NB4 (cell line): Measurements from ENCODE around the gene HTR7.

ENCODE experiments used
- TF ChIP-seq, protein P1 (sequence below): IDR thresholded peaks from one replicate; pipeline ENCODE4 v1.5.1; 2012; ENCODE audit warnings: low read depth, low read length
- TF ChIP-seq, protein P2 (sequence below): IDR thresholded peaks from 2 replicates; pipeline ENCODE4 v1.6.1; 2011; ENCODE audit warnings: low read depth, low read length

DNA sequence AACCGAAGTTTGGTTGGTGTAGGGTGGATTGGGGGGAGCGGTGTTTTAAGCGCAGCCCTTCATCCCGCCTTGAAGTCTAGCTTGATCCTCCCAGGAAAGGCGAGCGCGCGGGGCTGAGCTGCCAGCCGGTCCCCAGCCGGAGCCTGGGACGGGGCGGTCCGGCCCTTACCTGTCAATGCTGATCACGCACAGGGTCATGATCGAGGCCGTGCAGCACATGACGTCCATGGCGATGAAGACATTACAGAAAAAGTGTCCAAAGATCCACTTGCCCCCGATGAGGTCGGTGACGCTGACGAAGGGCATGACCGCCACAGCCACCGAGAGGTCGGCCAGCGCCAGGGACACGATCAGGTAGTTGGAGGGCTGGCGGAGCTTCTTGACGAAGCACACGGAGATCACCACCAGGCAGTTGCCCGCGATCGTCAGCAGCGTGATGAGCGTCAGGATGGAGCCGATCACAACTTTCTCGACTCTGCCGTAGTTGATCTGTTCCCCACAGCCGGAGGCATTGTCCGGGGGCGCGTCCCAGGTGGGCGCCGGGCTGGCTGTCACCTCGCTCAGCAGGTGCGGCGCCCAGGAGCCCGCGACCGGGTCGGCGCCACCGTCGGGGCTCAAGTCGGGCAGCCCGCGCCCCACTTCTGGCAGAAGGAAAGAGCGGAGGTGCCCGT is 740 bp downstream of the HTR7 start:
- TF ChIP-seq, protein P1, sequence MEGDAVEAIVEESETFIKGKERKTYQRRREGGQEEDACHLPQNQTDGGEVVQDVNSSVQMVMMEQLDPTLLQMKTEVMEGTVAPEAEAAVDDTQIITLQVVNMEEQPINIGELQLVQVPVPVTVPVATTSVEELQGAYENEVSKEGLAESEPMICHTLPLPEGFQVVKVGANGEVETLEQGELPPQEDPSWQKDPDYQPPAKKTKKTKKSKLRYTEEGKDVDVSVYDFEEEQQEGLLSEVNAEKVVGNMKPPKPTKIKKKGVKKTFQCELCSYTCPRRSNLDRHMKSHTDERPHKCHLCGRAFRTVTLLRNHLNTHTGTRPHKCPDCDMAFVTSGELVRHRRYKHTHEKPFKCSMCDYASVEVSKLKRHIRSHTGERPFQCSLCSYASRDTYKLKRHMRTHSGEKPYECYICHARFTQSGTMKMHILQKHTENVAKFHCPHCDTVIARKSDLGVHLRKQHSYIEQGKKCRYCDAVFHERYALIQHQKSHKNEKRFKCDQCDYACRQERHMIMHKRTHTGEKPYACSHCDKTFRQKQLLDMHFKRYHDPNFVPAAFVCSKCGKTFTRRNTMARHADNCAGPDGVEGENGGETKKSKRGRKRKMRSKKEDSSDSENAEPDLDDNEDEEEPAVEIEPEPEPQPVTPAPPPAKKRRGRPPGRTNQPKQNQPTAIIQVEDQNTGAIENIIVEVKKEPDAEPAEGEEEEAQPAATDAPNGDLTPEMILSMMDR, result no peak
- TF ChIP-seq, protein P2, sequence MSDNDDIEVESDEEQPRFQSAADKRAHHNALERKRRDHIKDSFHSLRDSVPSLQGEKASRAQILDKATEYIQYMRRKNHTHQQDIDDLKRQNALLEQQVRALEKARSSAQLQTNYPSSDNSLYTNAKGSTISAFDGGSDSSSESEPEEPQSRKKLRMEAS, result no peak
